SKM-1 treated with dmso at 0.1 percent for 144 hours (cell line): ENCODE results near the gene NHS.

Experiments
- DNase-seq: peaks from one replicate; lab custom pipeline; 2025; ENCODE audit not compliant: unreplicated experiment; lab: John Stamatoyannopoulos, UW

NHS gene

DNA sequence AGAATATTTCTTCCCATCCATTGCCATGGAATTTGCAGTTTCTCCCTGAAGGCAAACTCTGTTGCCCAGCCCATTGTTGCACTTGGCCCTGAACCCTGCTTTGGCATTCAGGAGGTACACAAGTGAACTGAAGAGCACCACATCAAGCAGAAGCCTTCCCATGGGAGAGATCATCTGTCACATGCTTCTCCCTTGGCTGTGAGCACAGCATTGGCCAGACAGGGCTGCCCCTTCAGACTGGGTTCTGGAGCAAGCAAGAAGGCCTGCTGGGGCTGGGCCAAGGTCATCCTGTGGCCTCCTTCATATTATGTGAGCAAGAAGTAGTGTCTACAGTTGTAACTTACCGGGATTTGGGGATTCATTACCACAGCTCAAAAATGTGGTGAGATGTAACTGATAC is 385.0 kb downstream of the NHS start:
- DNase-seq = no peak

- DNase-seq = no peak
Measured at GRCh38 chrX:17767734-17768133, 392.7 kb downstream of the NHS start.

DNA sequence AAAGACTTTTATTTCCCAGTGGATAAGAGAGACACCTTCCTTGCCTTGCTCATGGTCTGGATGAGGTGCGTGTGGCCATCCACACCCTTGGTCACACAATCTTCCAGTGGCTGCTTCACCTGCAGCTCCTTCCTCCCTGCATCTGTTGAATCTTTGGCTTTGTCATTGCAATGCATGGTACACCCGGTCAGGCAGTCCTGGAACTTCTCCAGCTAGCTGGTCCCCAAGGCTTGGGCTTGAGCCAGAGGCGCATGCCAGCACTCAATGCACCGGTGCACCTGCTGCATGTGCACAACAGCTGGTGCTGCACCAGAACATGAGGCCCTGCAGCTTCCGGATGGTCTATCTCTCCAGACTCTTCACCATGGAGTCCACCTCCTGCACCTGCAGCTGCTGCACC is 394.0 kb downstream of the NHS start:
- DNase-seq = no peak

DNA sequence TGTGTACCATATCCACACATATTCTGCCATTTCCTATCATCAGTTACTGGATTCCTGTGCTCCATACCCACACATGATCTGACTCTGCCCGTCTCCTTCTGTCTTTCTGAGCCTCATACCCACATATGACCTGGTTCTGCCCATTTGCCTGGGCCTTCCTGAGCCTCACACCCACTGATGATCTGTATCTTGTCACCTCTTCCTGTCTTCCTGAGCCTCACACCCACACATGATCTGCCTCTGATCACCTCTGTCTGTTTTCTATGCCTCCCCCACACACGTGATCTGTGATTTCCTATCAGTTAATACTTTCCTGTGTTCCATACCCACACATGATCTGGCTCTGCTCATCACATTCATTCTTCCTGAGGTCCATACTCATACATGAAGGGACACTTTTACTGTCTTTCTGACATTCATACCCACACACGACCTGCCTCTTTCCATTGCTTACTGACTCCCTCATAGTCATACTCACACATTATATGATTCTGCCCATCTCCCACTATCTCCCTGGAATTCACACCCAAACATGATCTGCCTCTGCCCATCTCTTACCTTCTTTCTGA is 394.8 kb downstream of the NHS start:
- no peak for DNase-seq

GRCh38 chrX:17773221-17773876 is 398.3 kb downstream of the NHS start:
- DNase-seq = no peak

GRCh38 chrX:17774053-17774452 is 399.1 kb downstream of the NHS start:
- no peak for DNase-seq

- DNase-seq = no peak
Measured at GRCh38 chrX:17778997-17779396, 404.0 kb downstream of the NHS start.

GRCh38 chrX:17779434-17779833 is 404.4 kb downstream of the NHS start:
- no peak for DNase-seq
